Measurements from ENCODE around the gene LMAN1L.

LMAN1L gene

DNA sequence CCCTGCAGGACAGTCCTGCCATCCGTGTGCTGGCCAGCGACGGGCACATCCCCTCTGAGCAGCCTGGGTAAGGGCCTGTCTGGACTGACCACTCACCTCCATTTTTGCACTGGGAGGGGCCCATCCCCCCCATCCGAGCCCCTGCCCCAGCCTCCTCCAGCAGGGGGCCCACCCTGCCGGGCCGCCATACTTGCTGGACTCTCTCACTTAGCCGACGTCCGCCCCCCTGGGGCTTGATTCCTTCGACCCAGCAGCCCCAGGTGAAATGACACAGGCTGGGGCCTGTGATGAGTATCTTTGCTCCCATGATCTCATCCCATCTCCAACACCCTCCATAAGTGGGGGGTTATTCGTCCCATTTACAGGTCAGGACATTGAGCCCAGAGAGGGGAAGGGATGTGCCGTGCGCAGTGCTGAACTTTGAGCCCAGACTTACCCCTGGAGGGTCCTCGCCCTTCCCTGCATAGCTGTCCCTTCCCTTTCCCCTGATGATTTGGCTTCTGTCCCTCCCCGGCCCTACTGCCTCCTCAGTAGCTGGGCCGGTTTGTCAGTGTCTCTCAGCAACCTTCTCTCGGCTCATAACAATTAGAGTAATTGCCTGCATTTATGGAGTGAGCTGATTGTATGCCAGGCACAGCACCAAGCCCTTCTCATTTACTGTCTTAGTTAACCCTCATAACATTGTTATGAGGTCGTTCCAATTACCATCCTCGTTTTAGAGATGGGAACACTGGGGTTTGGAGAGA is 4.2 kb downstream of the LMAN1L start:
- DNase-seq (ENCODE audit: low read depth in 2 of 2): no peak

DNA sequence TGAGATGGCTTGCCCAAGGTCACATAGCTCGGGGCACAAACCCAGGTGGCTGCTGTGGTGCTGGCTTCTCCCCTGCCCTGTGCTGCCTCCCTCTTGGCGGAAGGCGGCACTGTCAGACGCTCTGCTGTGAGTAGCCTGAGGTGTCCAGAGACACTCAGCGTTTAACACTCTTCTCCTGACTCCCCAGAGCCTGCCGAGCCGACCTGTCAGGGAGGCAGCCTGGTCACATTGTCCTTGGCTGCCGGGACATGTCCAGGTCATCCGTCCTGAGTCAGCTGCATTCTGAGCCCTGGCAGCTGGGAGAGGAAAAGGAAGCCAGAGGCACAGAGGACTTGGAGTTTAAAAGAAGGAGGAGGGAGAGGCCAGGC is 4.7 kb downstream of the LMAN1L start:
- DNase-seq (ENCODE audit: low read depth in 2 of 2): no peak

DNA sequence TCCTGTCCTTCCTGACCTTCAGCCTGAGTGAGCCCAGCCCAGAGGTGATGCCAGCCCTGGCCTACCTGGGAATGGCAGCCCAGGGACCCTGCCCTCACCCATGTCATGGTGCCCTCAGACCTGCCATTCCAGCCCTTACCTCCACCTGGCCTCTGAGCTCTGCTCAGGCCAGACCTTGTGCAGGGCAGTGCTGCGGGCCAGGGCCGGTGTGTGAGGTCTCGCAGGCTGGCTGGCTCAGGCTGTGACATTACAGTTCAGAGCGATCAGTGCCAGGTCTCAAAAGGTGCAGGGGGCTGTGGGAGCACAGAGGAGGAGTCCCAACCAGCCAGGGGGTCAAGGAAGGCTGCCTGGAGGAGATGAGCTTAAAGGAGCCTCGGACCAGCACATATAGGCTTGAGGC is 7.4 kb downstream of the LMAN1L start:
- no peak for DNase-seq (ENCODE audit: low read depth in 2 of 2)

DNA sequence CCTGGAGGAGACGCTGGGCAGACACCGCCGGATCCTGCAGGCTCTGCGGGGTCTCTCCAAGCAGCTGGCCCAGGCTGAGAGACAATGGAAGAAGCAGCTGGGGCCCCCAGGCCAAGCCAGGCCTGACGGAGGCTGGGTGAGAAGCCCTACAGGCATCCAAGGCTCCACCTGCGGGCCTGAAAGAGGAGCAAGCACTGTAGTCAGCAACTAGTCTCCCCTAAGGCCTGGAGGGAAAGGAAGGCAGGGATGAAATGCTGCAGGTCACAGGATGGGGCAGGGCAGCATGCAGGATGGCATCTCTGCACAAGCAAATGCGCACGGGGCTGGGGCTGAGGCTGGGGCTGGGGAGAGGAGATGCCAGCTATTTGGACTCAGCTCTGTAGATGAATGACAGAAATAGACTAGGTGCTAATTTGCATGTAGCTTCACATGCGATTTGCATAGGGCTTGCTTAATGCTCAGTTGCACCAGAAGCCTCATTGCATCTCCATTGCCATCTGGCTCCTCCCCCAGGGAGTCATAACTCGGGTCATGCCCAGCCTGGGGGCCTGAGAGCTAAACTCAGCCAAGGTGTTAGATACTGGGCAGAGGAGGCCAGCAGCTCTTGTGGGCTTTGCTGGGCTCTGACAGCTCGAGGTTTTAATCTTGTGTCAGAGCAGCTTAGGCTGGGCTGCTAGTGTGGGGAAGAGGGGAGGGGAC is 8.6 kb downstream of the LMAN1L start:
- no peak for DNase-seq (ENCODE audit: low read depth in 2 of 2)

DNA sequence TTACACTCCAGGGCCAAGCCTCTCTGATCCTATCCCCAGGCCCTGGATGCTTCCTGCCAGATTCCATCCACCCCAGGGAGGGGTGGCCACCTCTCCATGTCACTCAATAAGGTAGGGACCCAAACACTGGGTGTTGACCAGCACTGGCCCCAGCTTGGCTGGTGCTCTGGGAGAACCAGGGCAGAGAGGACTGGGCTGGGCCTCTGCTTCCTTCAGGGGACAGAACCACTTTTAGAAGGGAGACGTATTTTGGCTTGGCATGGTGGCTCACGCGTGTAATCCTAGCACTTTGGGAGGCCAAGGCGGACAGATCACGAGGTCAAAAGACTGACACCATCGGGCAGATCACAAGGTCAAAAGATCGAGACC is 9.1 kb downstream of the LMAN1L start:
- no peak for DNase-seq (ENCODE audit: low read depth in 2 of 2)

DNA sequence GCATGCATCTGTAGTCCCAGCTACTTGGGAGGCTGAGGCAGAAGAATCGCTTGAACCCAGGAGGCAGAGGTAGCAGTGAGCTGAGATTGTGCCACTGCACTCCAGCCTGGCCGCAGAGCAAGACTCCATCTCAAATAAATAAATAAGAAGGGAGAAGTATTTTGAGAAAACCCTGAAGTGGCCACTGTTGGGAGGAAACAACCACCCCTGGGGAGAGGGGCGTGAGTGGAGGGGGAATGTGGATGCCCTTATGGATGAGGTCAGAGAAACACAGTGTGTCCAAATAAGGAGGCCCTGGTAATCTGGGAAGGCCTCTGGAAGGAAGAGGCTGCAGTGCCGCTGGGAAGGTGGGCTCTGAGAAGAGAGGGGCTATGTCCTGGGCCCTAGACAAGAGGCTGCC is 9.6 kb downstream of the LMAN1L start:
- no peak for DNase-seq (ENCODE audit: low read depth in 2 of 2)

DNA sequence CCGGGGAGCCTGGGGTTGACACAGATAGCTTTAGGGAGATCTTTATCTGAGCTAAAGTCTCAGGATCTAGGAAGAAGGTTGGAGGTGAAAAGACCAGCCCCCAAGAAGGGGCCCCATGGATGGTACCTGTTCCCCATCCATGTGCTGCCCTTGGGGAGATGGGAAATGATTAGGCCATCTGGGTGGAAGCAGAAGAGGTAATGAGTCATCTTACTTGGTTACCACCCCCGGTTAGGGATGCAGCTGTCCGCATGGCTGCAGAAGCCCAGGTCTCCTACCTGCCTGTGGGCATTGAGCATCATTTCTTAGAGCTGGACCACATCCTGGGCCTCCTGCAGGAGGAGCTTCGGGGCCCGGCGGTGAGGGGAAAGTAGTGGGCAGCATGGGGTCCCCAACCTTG is 10.7 kb downstream of the LMAN1L start:
- DNase-seq (ENCODE audit: low read depth in 2 of 2): no peak

DNA sequence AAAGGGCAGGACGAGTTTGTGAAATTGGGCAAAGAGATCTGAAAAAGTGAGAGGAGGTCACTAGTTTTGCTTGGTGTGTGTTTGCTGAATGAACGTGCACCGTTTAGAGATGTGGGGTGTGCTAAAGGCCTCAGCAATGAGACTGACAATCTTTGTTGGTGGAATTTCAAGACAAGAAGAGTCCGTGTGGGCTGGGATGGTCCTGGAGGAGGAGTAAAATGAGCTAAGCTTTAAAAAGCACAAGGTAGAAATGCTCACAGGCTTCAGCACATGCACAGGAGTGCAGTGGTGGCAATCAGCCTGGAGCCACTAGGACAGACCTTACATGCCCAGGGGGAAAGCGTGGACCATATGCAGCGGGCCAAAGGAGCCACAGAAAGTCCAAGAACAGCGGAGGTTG is 12.3 kb downstream of the LMAN1L start:
- no peak for DNase-seq (ENCODE audit: low read depth in 2 of 2)

DNA sequence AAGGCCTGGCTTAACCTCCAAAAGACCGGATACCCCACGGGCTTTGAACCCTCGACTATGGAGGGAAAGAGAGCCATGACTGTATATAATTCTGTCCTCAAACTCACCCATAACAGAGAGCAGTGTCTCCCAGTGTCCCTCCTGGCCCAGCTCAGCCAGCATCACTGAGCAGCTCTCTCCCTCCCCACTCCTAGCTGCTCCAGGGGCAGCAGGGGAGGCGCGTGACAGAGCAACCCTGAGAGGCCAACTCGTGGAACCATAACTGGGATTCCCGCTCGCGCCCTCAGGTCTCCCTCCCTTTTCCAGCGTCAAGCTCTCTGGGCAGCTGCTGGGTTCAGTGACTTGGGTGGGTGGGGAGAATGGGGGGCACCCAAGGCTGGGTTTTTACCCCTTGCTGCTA is 13.2 kb downstream of the LMAN1L start:
- DNase-seq (ENCODE audit: low read depth in 2 of 2): no peak

DNA sequence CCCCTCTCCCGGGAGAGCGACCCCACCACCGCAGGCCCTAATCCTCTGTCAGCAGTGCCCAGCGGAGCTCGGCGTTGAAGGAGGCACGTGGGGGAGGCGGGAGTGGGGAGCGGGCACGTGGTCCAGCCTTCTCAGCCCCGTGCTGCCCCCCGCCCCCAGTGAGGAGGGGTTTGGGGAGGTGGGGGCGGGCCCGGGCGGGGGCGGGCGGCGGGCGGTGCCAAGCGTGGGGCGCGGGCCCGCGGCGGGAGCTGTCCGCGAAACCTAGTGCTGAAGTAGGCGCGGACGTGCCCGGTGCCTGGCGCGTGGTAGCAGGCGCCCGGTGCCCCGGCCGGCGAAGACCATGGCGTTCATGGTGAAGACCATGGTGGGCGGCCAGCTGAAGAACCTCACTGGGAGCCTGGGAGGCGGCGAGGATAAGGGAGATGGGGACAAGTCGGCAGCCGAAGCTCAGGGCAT is 13.8 kb downstream of the LMAN1L start, which contains the start of gene CPLX3:
Gene CPLX3, plus strand, starts transcription at position 264 of the 456 bp plus-strand sequence. Its CDS starts 77 bp downstream, at position 341.
- peak in 1 of 2 donors; percentile 22 for DNase-seq (ENCODE audit: low read depth in 2 of 2)

DNA sequence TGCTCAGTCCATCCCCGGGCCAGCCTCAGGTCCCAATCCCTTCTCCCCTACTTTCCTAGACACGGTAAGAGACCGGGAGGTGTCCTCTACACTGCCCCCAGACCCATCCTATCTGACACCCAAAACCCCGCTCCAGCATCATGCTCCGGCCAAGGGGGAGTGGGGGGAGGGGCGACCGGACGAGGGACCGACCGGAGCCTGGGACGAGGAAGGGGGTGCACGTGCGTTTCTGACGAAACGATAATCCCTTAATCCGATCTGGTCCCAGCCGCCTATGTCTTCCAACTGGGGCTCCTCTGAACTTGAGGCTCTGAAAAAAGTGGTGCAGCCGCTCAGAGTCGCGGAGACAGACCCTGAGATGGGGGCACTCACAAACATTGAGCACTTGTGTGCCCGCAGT is 14.3 kb downstream of the LMAN1L start:
- no peak for DNase-seq (ENCODE audit: low read depth in 2 of 2)

DNA sequence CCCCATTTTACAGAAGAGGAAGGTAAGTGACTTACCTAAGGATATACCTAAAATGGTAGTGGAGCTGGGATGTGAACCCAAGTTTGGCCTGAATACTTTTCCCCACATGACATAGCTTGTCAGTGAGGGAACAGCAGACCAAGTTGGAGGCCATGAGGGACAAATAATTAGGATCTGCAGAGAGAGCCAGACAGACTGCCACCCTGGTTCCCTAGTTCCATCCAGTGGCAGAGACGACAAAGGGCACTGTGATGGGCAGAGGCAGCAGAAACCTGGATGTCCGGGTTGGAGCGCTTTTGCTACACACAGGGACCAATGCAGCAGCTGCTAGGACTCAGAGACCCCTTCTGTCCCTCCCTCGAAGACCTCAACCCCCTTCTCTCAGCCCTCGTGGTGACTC is 15.0 kb downstream of the LMAN1L start:
- DNase-seq (ENCODE audit: low read depth in 2 of 2): no peak

DNA sequence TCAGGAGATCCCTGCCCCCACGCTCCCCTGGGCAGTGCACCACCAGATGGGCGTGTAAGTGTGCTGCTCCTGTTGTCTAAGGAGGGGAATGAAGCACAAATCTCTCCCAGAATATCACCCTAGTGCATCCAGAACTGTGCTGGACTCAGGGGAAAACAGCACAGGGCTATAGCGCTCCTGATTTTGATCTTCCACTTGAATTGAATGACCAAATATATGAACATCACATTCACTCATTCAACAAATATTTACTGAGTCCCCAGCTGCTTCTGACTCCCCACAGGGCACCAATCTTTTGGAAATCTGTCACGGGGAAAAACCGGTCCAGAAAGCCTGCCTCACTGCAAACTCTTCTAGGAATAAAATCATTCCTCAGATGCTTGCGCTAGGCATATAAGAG is 16.2 kb downstream of the LMAN1L start:
- DNase-seq (ENCODE audit: low read depth in 2 of 2): no peak

DNA sequence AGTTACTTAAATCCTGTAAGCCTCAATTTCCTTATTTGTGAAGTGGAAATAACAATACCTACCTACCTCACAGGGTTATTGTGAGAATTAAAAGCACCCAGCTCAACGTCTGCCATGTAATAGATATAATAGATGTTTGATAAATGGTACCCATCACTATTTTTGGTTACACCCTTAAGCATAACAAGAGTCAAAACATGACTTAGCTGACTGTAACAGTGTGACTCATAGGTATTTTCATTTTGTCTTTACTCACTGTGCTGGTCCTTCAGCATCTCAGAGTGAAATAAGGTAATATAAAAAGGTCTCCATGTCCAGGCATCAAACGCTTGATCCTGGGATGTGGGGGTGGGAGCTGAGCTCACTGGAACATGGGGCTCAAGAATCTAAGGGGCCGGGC is 16.9 kb downstream of the LMAN1L start:
- no peak for DNase-seq (ENCODE audit: low read depth in 2 of 2)

DNA sequence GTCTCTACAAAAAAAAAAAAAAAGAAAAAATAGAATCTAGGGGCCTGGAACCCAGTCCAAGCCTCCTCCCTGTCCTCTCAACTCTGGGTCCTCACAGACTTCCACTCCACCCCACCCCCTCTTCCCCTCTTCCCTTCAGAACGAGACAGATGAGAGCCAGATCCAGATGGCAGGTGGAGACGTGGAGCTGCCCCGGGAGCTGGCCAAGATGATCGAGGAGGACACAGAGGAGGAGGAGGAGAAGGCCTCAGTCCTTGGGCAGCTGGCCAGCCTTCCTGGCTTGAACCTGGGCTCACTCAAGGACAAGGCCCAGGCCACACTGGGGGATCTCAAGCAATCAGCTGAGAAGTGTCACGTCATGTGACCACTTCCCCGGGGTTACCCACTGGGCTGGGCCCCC is 17.4 kb downstream of the LMAN1L start:
- DNase-seq (ENCODE audit: low read depth in 2 of 2): no peak

DNA sequence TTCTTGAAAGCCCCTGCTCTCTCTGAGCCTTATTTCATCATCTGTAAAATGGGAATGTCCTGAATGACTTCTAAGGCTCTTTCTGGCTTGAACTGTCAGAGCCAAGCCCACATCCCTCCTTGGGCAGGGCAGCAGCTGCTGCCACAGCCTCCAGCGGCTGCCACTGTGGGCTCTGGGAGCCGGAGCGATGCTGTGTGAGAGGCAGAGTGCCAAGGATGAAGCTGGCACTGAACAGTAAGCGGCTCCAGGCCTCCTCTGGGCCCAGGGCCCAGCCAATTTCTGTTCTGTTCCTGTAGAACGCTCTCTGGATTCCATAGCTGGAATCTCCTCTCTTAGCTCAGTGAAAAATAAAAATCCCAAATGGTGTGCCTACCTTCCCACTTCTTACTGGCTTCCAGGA is 18.2 kb downstream of the LMAN1L start:
- DNase-seq (ENCODE audit: low read depth in 2 of 2): no peak

DNA sequence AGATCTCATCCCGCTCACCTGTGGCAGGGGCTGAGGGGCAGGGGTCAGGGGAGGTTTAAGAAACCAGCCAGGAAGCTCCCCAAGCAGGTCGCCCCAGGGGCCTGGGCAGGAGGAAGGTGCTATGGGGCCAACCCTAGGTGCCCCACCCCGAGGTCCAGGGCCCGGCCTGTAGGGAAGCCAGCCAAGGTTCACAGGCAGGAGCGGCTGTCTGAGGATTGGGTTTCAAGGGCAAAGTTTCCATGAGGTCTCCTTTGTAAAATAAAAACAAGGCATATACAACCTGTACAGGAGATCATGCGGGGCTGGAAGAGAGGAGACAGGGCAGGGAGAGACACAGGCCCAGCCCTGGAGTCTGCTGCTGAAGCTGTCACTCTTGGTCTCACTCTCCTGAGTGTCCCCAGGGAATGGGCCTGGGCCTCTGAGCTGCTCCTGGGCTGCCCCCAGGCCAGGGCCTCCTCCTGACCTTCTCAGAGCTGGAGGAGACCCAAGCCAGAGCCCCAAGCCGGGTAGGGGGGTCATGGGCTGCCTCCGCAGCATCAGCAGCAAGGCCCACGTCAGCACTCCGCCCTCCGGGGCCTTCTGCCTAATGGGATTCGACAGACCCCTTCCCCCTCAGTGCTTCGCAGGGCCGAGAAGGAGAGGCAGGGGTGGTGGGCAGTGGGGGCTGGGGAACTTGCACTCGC is 19.3 kb downstream of the LMAN1L start:
- no peak for DNase-seq (ENCODE audit: low read depth in 2 of 2)

DNA sequence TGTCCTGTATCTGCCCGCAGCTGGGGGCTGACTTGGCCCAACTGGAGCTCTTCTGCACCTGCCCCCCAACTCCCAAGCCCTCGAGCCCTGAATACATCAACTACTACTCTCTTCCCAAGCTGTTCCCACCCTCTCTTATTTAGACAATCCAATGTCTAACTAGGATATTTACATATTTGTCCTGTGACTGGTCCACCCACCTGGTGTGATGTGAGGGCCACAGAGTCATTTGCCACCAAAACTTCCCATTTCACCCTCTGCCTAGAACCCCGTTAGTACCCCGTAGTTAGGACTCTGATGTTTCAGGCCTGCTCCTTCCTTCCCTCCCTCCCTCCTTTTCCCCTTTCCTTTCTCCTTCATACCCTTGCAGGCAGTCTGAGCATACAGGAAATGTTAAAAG is 20.2 kb downstream of the LMAN1L start:
- DNase-seq (ENCODE audit: low read depth in 2 of 2): no peak

DNA sequence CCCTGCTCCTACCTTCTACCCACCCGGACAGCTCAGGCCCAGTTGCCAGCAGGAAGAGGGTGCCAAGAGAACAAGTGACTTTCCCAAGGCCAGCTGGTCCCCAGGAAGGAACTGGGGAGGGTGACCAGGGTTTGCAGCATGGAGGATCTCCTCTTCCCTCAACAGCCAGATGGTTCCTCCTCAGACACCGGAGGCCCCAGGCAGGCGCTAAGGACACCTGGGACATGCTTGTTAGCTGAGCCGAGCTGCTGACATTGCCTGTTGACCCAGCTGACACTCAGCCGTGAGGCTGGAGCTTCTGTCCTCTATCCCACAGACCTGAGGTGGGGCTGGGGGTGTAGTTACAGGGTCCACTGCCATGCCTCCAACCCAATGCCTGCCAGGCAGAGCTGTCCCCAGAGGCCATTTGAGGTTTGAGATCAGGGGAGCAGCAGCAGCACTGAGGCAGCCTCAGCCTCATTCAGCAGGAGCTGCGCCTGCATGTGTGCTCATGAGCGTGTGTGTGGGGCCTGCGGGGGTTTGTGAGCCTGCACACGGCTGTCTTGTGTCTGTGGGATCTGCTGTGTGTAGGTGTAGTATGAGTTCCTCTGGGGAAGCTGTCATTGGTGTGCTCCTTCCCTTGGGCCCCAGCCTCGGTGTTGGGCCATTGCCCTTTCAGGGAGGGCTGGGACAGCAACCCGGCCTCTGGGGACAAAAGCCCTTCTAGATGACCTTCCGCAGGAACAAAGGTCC is 20.9 kb downstream of the LMAN1L start:
- no peak for DNase-seq (ENCODE audit: low read depth in 2 of 2)

DNA sequence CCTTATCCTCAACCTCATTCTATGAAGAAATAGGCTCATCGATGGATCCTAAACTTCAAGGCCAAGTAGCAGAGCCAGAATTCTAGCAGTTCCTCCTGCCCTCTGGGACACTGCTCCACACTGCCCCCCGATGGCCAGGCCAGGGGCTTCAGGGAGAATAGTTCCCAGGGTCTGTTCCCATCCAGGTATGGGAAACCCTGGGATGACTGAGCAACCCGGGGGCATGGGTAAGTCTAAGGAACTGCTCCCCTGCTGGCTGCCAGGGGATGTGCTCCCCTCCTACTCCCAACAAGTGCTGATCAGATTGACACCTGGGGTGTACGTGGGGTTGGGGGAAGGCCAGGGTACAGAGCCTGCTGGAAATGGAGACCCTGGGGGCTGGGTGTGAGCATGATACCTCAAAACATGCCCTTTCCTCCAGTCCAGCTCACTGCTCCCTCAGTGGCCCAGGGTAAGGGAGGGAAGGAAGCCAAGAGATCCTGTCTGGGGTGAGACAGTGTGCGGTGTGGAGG is 22.7 kb downstream of the LMAN1L start:
- DNase-seq (ENCODE audit: low read depth in 2 of 2): peak in 1 of 2 donors; percentile 12

DNA sequence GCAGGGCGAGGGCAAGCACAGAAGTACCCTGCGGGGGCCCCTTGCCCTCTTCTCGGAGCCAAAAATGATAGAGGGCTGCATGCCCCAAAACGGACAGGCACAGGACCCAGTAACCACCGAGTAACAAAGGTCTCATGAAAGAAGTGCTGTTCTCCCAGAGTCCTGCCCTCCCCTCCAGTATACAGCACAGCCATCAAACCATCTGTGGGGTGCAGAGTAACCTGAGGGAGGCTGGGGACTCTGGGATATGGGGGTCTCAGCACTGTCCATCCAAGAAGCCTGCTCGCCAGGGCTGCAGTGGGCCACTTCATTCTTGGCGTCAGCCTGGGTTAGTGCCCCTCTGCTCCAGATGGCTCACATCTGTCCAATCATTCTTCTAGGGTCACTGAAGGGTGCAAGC is 24.2 kb downstream of the LMAN1L start:
- no peak for DNase-seq (ENCODE audit: low read depth in 2 of 2)

Measured in stimulated activated CD8-positive, alpha-beta memory T cell treated with anti-CD3 and anti-CD28 coated beads, Interleukin-7, amount 100 ng/mL, for 4 hours (primary cell).